GM19238 (cell line): ENCODE results near the gene CDYL.
"Not testable (repeated sequence)": the region's sequence is repeated elsewhere in the genome, so short reads cannot be mapped to it uniquely, and the experiment has no call there.

ENCODE experiments used
- DNase-seq: peaks from one replicate; pipeline ENCODE4 v3.0.0; 2011; ENCODE audit warnings: low spot score; ENCODE audit not compliant: insufficient read length

The CDYL gene

DNA sequence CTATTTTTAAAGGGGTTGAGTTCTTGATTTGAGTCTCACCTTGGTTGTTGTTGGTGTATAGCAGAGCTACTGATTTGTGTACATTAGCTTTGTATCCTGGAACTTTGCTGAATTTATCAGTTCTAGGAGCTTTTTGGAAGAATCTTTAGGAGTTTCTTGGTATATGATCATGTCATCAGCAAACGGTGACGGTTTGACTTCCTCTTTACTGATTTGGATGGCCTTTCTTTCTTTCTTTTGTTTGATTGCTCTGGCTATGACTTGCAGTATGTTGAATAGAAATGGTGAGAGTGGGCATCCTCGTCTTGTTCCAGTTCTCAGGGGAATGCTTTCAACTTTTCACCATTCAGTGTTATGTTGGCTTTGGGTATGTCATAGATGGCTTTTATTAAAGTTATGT is 64.0 kb downstream of the CDYL start:
- DNase-seq, result no peak

DNA sequence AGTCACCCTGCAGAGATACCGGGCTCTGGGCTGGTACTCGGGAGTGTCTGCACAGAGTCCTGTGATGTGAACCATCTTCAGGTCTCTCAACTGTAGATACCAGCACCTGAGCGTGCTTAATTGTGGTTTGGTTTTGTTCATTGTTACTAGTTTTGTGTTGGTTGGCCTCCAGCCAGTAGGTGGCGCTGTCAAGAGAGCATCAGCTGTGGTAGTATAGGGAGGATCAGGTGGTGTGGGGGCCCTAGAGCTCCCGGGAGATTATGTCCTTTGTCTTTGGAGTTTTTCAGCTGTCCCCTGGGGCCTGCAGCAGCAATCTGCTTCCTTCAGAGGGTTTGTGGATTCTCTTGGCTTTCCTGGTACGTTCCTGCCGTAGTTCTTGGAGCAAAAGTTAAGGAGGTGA is 67.9 kb downstream of the CDYL start:
- DNase-seq, result no peak

DNA sequence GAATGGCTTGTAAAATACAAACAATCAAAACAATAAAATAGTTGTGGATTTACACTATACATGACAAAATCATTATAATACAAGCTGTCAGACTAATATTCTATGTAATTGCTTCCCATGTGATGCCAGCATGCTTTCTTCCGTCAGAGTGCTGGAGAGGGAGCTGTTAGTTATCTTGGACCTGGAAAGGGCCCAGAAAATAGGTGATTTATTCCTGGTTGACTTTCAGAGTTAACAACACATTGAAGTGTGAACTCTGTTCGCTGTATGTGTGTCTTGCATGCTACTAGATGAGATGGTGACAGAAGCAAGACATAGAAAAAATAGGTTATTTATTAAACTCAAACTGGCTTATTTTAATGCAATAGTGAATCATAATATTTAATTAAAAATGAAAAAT is 70.2 kb downstream of the CDYL start:
- DNase-seq, result no peak

DNA sequence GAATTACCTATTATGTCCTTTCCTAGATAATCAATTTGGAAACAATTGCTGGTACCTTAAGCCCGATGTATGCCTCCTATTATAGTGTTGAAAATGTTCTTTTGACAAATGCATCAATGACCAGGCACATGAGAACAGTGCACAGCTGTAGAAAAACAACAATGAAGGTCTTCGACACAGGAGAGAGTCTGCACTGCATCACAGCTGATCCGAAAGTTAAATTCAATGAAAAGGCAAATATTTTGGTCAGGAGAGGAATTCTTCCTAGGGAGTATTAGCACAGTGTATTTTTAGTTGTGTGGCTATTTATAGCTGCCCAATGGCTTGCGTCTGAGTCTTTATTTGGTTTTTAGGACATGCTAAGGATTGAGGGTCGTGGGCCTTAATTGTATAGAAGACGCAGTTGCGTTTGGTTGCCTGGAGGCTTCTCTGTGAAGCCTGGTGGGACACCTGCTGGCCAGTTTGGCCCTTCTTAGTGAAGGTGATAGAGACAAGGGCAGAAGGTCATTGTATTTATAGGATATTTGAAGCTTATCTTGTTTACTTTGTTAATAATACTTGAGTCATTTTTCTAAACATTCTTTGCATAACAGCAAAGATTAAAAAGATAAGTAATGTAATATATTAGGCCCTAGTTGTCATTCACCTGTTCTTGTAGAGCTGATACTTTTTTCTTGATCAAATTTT is 72.3 kb downstream of the CDYL start:
- DNase-seq, result no peak

DNA sequence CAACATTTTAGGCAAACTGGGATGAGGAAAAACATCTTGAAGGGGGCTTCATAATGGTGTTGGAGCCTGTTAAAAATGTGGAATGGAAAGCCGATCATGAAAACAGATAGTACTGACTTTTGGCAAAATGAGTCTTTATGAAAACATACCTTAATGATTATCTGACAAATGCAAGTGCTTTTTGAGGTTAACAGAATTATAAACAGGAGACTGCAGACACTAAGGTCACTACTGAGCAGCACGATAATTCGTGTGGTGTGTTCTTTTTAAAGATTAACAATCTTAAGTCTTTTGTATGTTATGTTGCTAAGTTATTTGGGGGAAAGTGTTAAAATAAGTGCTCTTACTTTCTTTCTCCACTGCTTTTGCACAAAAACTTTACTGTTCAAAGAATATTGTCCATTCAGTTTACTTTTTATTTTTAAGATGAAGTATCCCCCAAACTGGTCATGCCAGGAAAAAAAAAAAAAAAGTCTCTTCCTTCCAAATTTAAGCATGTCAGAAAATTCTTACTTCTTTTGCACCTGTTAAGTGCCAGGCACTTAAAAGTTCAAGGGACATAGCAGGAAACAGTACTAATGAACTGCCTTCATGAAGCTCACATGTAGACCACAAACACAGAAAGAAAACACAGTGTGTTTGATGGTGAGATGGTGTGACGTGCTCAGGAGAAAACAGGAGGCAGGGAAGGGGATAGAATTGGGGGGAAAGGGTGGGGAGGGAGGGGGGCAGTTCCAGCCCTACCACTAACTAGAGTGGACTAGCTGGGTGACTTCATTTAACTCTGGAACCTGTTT is 73.2 kb downstream of the CDYL start:
- no peak for DNase-seq

DNA sequence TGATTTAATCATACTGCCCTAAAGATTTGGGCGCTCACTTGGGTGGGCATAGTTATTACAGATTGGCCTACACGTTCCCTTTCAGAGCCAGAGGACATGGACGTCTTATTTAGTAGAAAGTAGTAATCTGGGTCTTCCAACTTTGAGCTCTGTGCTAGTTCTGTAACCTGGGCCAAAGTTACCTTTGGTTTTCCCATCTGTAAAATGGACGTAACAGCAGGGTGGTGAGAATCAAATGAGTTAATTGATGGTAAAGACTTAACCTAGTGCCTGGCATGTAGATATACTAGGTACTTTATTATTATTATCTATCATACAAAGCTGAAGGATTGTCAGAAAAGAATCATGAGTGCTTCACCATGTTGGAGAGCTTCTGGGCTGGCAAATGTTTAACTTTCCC is 74.8 kb downstream of the CDYL start:
- no peak for DNase-seq

DNA sequence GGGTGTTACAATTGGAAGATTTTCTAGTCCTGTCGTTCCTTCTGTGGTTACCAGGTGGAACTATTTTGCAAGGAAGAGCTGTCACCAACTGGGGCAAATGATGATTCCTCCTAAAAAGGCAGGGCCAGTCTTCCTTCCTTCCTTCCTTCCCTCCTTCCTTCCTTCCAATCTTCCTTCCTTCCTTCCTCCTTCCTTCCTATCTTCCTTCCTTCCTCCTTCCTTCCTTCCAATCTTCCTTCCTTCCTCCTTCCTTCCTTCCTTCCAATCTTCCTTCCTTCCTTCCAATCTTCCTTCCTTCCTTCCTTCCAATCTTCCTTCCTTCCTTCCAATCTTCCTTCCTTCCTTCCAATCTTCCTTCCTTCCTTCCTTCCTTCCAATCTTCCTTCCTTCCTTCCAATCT is 76.0 kb downstream of the CDYL start:
- not testable (repeated sequence) for DNase-seq

DNA sequence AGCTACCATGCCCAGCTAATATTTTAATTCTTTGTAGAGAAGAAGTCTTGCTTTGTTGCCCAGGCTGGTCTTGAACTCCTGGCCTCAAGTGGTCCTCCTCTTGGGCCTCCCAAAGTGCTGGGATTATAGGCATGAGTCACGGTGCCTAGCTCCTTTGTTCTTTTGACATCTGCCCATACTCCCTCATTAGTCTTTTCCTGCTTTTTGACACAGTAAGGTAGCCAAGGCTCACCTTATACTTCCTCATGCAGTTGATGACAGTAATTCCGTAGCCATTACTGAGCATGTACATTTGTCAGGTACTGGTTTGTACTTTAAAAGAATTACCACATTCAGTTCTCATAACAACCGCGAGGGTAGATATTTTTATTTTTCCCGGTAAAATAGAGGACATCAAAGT is 76.7 kb downstream of the CDYL start:
- DNase-seq, result no peak

DNA sequence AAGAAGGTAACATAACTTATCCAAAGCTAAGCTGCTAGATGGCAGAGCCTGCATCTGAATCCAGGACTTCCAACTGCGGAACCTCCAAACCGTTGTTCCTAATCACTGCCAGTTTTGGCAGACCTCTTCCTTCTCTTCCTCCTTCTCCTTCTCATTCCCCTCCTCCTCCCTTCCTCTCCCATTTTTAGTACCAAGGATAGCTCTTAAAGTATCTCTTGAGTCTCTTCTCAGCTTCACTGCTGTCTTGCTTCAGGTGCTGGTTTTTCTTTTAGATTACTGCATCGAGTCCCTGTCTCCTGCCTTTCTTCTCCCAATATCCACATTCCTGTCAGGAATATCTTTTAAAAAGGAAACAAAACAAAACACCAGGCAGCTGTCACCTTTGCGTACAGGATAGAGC is 77.1 kb downstream of the CDYL start:
- no peak for DNase-seq

DNA sequence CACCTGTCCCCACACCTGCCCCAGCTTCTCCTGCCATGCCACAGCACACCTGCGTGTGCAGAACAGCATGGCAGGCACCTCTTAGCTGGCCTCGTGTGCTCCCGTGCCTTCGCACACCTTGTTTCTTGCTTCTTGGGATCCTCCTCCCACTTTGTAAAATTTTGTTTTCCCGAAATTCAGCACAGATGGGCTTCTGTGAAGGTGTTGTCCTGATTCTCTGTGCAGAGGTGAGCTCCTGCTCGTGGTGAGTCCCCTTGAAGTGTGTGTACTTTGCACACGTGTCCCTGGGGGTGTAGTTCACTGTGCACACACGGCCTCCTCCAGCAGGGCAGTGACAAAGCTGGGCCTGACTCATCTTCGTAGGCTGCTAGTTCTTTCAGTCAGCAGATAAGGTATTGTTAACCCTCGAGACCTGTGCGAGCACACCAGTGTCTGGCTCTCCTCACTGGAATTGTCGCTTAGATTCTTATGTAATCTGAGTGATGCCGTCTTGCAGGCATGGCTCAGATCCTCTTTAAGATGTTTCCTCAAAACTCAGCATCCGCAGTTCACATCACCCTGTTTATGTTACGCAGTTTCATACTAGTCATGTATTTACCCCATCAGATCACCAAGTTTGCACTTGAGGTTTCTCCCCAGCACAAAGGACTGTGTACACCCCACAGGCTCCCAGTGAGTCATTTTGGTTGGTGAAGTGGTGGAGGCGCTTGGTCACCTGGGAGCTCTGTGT is 77.7 kb downstream of the CDYL start:
- no peak for DNase-seq

DNA sequence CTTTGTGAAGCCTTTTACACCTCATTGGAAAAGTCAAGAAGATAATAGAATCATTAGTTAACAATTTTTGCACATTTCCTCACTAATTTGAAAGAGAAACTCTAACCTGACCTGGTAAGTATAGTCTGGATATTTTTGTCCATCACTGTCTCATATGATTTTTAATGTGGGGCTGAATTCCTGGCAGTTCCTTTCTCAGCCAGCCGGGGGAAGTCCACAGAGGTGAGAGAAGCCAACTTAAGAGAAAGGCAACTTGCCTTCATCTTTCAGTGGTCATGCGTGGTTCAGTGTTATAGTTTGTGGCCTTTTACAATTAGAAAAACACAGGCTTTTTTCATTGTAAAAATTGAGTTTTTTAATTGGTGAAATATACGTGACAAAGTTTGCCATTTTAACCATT is 80.6 kb downstream of the CDYL start:
- no peak for DNase-seq

DNA sequence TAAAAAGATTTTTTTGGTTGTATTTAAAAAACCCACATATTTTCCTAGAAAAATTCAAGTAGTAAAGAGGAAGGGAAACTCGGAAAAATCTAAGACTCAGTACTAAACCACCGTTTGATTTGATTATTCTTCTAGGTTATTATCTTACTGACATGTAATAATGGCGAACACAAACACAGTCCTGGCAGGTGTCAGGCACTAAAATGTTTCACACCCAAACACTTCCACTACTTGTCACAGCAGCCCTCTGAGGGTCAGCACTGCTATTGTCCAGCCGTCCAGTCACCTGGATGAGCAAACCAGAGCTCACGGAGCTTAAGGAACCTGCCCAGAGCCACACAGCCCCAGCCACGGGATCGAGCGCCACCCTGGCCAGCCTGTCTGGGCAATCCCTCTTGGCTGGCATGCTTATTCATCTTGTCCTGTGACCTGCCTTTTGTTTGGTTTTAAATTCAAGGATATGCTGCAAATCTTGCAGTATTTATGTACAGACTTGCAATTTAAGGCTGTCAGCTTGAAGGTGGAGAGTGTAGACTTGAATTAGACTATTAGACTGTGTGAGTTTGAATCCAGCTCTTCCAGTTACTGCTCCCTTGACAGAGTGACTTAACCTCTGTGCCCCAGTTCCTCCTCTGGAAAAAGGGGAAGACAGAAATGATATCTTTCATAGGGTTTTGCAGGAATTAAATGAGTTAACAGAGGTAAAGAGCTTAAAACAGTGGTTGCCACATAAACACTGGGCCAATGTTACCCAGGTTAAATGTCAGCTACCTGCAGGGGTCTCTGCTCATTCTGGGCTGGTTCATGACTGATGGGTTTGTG is 82.2 kb downstream of the CDYL start:
- no peak for DNase-seq

DNA sequence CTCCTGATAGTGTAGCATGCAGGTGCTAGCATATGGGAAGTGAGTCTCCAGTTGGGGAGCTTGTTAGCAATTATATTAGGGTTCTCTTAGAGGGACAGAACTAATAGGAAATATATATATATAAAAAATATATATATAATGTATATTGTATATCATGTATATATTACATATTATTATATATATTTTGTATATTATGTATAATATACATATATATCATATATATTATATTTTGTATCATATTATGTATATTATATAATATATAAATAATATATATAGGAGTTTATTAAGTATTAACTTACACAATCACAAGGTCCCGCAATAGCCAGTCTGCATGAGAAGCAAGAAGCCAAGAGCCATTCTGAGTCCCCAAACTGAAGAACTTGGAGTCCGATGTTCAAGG is 84.2 kb downstream of the CDYL start:
- no peak for DNase-seq

DNA sequence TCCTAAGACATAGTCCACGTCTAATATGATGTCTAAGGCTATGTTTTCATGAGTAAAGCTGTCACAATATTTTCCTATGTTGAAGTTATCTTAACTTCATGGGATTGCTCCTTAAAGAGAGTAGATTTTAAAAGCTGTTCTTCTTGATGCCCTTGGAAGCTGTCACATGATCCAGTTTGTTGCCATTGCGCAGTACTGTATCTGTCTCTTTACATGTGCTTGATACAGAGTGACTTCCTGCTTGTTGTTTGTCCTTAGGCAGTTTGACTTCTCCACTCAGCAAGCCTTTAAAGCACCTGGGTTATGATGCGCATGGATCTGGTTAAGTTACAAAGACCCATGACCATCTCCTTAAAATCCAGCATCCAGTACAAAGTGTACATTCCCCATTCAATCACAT is 85.4 kb downstream of the CDYL start:
- DNase-seq, result no peak

DNA sequence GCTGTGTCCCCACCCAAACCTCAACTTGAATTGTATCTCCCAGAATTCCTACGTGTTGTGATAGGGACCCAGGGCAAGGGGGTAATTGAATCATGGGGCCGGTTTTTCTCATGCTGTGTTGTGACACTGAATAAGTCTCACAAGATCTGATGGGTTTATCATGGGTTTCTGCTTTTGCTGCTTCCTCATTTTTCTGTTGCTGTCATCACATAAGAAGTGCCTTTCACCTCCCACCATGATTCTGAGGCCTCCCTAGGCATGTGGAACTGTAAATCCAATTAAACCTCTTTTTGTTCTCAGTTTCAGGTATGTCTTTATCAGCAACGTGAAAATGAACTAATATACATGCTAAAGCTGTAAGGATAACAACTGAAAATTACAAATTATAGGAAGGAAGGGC is 88.3 kb downstream of the CDYL start:
- DNase-seq, result no peak

DNA sequence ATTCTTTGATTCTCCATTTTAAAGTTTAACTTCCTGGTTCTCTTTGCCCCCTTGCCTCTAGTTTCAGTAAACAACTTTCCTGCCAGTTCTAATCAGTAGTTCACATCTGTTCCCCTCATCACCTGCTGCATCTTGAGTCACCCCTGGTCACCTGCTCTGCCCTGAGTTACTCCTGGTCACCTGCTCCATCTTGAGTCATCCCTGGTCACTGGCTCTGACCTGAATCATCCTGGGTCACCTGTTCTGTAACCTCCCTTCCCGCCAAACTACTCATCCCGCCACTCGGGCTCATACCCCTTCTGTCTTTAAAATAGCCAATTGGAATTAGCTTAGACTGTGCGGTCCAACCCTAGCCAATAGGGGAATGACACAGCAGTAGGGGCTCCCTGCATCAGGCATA is 88.8 kb downstream of the CDYL start:
- DNase-seq, result not testable (repeated sequence)

DNA sequence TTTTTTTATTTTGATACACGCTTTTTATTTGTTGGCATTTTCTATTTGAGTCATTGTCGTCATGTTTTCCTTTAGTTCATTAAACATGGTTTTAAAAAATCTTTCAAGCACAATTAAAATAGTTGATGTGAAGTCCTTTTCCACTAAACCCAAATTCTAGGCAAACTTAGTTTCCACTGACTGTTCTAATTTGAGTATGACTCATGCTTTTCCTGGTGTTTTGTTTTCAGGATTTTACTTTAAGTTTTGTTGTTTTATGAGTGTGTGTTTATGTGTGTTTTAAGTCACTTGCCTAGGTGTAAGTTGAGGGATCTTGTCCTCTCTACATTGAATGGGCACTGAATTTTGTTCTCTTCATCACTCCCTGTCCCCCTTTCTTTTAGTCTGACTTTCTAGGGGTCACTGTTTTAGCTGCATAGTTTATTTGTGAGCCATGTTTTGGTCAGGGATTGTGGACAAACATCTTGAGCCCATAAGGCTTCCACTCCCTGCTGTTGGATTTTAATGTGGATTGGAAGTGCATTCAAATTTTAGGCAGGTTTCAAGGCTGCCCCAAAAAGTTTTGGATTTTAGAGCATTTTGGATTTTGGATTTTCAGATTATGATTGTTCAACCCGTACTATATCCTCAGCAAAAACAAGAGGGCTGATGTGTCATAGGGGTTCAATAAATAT is 94.8 kb downstream of the CDYL start:
- no peak for DNase-seq

DNA sequence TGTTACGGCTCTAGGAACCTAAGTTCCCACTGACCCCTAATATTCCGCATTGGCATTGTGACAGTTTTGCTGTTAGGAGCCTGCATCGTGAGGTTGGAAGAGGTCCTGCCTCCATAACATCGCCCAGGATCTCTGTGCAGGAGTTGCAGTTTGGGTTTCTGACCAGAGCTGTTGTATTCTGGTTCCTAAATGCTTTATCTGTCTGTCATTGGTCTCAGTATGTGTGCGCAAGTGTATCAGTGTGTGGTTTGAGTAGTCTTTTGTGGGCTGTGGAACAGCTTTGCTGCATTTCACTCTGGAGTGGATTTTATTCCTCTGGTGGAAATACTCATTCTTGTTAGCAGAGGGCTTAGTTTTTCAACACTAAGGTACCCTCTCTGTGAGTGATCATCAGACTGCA is 95.6 kb downstream of the CDYL start:
- no peak for DNase-seq

DNA sequence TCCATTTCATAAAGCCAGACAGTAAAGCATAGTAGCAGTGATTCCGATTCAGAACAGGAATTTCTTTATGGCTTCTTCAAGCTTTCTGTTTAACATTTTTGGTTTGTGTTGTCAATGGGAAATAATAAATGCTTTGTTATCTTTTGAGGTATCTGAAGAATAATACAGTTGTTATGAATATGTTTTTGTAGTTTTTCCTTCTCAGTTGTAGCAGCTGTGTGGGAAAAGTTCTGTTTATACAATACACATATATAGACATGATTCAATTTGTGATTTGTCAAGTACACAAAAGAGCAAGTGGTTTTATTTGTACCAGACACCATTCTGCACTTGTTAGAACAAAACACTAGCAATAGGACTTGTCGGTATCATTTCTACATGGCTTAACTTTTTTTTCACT is 96.6 kb downstream of the CDYL start:
- no peak for DNase-seq

DNA sequence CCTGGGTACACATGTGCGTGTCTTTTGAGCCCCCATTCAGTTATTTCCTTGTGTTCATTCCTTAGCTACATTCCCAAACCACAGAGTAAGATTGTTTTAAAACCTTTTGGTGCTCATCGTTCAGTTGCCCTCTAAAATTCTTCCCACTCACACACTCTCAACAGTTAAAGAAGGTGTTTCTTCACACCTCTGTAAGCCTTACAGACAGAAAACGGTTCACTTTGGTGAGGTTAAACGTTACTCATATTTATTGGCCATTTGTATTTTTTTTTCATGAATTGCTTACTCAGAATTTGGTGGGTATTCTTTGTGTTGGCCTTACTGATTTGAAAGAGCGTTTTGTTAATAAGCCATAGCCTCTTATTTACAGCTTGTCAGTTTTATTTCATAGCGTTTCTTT is 97.7 kb downstream of the CDYL start:
- no peak for DNase-seq

DNA sequence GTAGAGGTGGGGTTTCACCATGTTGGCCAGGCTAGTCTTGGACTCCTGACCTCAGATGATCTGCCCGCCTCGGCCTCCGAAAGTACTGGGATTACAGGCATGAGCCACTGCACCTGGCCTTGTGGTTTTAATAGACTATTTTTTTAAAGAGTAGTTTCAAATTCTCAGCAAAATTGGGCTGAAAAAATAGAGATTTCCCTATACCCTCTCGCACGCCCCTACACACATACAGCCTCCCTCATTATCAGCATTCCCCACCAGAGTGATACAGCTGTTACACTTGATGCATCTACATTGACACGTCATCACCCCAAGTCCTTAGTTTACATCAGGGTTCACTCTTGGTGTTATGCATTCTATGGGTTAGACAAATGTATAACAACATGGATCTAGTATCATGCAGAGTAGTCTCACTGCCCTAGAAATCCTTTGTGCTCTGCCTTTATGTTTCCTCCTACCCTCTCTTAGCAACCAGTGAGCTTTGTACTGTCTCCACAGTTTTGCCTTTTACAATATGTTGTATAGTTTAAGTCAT is 103.6 kb downstream of the CDYL start:
- DNase-seq, result no peak
